ENCODE measurements around the gene MATCAP1. TPM values are rescaled to one million over a fixed set of nuclear protein-coding genes. Genes with fewer than 3 reads are reported as not detected.

MATCAP1 gene
- total and polyA plus RNA-seq, 2 of the 8 experiments (the other 6 are each of a cell fraction or from before 2014, with no cell fraction given), result 22.9 to 27.5 TPM

- no peaks in the 10 kb centered on the region for H3K9me3 ChIP-seq (ENCODE audit: insufficient read depth in 2 of 2, low read depth in 1 of 2, low read length in 1 of 2)
- H2AK5ac ChIP-seq (ENCODE audit: low read depth, low read length), result no peak overlapping the region
- H3K14ac ChIP-seq (ENCODE audit: insufficient read length), result no peak overlapping the region
- FAIRE-seq, result no peak
- H3K4me2 ChIP-seq (ENCODE audit: insufficient read depth in 1 of 2, low read depth in 2 of 2, low read length in 2 of 2), result no peak overlapping the region
- H2AFZ ChIP-seq (ENCODE audit: low read length), result no peak overlapping the region
- peaks cover 8 to 18% (median 13%) of the 10 kb centered on the region in 4 experiments; a peak in 7 of 8 replicates for H3K36me3 ChIP-seq (ENCODE audit: control insufficient read depth in 2 of 4, insufficient read depth in 4 of 4, low read length in 3 of 4)
- no peak overlapping the region for H2BK12ac ChIP-seq (ENCODE audit: low read depth, low read length)
- ChIA-PET CTCF (ENCODE audit: partially characterized antibody) (interaction anchor here (0.5 to 4.7 kb wide), 16 partner anchors 9 to 1147 kb away, joined by 3 to 26 read pairs (median 4); partner anchors contain the start of gene CES3), POLR2A (ENCODE audit: partially characterized antibody) (no interaction called here)
- H3K79me2 ChIP-seq (ENCODE audit: control insufficient read depth in 1 of 2, insufficient read depth in 2 of 2, low read length in 2 of 2), result peaks cover 0 to 2% of the 10 kb centered on the region in 2 experiments; a peak in 1 of 4 replicates
- no peaks in the 10 kb centered on the region for H3K4me1 ChIP-seq (replicated peaks in 1 of 4; ENCODE audit: control insufficient read depth in 3 of 4, insufficient read depth in 4 of 4, low read length in 3 of 4)
- no peak overlapping the region for H3K56ac ChIP-seq (replicated peaks; ENCODE audit: insufficient read length, low read depth, low read length)
- no peak overlapping the region for H3K23ac ChIP-seq (ENCODE audit: insufficient read length)
- no peak overlapping the region for H4K91ac ChIP-seq (replicated peaks; ENCODE audit: insufficient read length, low read length)
- H2BK15ac ChIP-seq (ENCODE audit: low read length), result no peak overlapping the region
- no peak overlapping the region for H4K8ac ChIP-seq (ENCODE audit: extremely low read depth, insufficient read depth, low read length)
- no peak for DNase-seq (ENCODE audit: low read depth in 1 of 2, low spot score in 2 of 2)
- 93% methylated on average over 3 of the region's 3 CpGs; no CpG with 5 or more reads in 1 of the 2 experiments for WGBS, 2 experiments (ENCODE audit: extremely low coverage in 1 of 2, insufficient coverage in 1 of 2, insufficient read length in 1 of 2, insufficient replicate concordance in 2 of 2, low coverage in 1 of 2, low lambda C conversion rate in 2 of 2, missing lambda C conversion rate in 1 of 2)
- no peak overlapping the region for H2BK20ac ChIP-seq (ENCODE audit: low read length)
- H4K20me1 ChIP-seq (replicated peaks in 1 of 2; ENCODE audit: control insufficient read depth in 1 of 2, insufficient read depth in 2 of 2, low read length in 2 of 2), result peaks cover 0 to 2% of the 10 kb centered on the region in 2 experiments
- no peaks in the 10 kb centered on the region for H3K27me3 ChIP-seq (replicated peaks in 1 of 4; ENCODE audit: control insufficient read depth in 3 of 4, extremely low read depth in 1 of 4, insufficient read depth in 3 of 4, low read length in 3 of 4)
- H2BK5ac ChIP-seq (ENCODE audit: low read depth, low read length), result no peak overlapping the region
- no peaks in the 10 kb centered on the region for H3K79me1 ChIP-seq (ENCODE audit: low read depth, low read length)
- H3K18ac ChIP-seq (ENCODE audit: extremely low read depth, low read length), result no peak overlapping the region
- H3K27ac ChIP-seq (ENCODE audit: low read depth, low read length), result no peak overlapping the region
- H3K9ac ChIP-seq (replicated peaks in 1 of 4; ENCODE audit: extremely low read depth in 1 of 4, low read depth in 3 of 4, low read length in 3 of 4), result no peak overlapping the region
- no peak overlapping the region for H4K5ac ChIP-seq (ENCODE audit: insufficient read length, low read depth, low read length)
- no peak overlapping the region for H2BK120ac ChIP-seq (replicated peaks; ENCODE audit: low read depth, low read length)
- no peaks in the 10 kb centered on the region for H3K23me2 ChIP-seq (ENCODE audit: low read depth, low read length)
- no peak overlapping the region for H3K4me3 ChIP-seq (ENCODE audit: extremely low read depth in 1 of 4, insufficient read depth in 2 of 4, low read depth in 3 of 4, low read length in 4 of 4)
- no peak overlapping the region for H3K4ac ChIP-seq (replicated peaks; ENCODE audit: insufficient read length, low read depth, low read length)
- no peak for TF ChIP-seq BRCA1 (IDR thresholded peaks at IDR 0.05; ENCODE audit: low read depth, low read length)
- no peak for TF ChIP-seq TEAD4 (IDR thresholded peaks at IDR 0.05; ENCODE audit: low read depth, low read length)
- no peak for TF ChIP-seq EGR1 (IDR thresholded peaks at IDR 0.05; ENCODE audit: borderline replicate concordance, low read depth, low read length)
- no peak for TF ChIP-seq USF2 (IDR thresholded peaks at IDR 0.05; ENCODE audit: low read length)
- TF ChIP-seq SRF (IDR thresholded peaks at IDR 0.05; ENCODE audit: low read depth, low read length), result no peak
- TF ChIP-seq TAF7 (optimal IDR thresholded peaks at IDR 0.05; ENCODE audit: borderline replicate concordance, low read depth, low read length), result no peak
- TF ChIP-seq TAF1 (IDR thresholded peaks at IDR 0.05; ENCODE audit: low read depth, low read length), result no peak
- no peak for TF ChIP-seq POU5F1 (IDR thresholded peaks at IDR 0.05; ENCODE audit: low read depth, low read length)
- TF ChIP-seq RXRA (IDR thresholded peaks at IDR 0.05; ENCODE audit: insufficient read depth, low read depth, low read length), result no peak
- TF ChIP-seq ASH2L (IDR thresholded peaks at IDR 0.05; ENCODE audit: low read length), result no peak
- no peak for TF ChIP-seq BCL11A (IDR thresholded peaks at IDR 0.05; ENCODE audit: low read depth in 2 of 2, low read length in 2 of 2)
- TF ChIP-seq E2F6 (IDR thresholded peaks at IDR 0.05), result no peak
- TF ChIP-seq NANOG (IDR thresholded peaks at IDR 0.05; ENCODE audit: insufficient read depth, low read depth, low read length, poor library complexity, severe bottlenecking), result no peak
These were observed 54.3 kb downstream of the MATCAP1 start for GRCh38 chr16:67129422-67129821.
